DND-41 (cell line): Measurements from ENCODE around the gene CCDC51.

ENCODE experiments used
- EZH2 ChIP-seq: IDR thresholded peaks from 3 replicates; pipeline ENCODE4 v1.6.1; 2012; ENCODE audit warnings: borderline replicate concordance, low read depth, mild to moderate bottlenecking, moderate library complexity, low read length, inconsistent platforms; ENCODE audit not compliant: severe bottlenecking
- TF ChIP-seq, protein P1 (sequence below): IDR thresholded peaks from 2 replicates; pipeline ENCODE4 v1.5.1; 2012; ENCODE audit warnings: borderline replicate concordance, low read length, moderate library complexity, mild to moderate bottlenecking; ENCODE audit not compliant: poor library complexity, severe bottlenecking; ENCODE audit errors: extremely low read depth

DNA sequence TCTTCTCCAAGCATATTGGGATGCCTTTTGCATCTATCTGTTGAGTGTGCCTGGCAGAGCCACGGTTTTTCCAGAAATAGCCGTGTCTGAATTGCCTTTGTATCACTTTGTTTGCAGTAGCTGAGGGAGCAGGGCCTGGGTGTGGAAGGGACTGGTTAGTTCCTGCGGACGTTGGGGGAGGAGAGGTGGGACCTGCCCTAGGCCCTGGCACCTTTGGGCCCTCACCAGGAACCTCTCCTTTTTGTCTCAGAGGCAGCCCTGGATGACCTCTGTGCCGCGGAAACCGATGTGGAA is 25.3 kb upstream of the CCDC51 start:
- TF ChIP-seq, protein P1, sequence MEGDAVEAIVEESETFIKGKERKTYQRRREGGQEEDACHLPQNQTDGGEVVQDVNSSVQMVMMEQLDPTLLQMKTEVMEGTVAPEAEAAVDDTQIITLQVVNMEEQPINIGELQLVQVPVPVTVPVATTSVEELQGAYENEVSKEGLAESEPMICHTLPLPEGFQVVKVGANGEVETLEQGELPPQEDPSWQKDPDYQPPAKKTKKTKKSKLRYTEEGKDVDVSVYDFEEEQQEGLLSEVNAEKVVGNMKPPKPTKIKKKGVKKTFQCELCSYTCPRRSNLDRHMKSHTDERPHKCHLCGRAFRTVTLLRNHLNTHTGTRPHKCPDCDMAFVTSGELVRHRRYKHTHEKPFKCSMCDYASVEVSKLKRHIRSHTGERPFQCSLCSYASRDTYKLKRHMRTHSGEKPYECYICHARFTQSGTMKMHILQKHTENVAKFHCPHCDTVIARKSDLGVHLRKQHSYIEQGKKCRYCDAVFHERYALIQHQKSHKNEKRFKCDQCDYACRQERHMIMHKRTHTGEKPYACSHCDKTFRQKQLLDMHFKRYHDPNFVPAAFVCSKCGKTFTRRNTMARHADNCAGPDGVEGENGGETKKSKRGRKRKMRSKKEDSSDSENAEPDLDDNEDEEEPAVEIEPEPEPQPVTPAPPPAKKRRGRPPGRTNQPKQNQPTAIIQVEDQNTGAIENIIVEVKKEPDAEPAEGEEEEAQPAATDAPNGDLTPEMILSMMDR, result no peak
- no peak for TF ChIP-seq EZH2
